ENCODE data around the gene ANXA10.
A peak's percentile ranks its signal among the peaks of the same experiment; 100 is the strongest.

ANXA10 gene

DNA sequence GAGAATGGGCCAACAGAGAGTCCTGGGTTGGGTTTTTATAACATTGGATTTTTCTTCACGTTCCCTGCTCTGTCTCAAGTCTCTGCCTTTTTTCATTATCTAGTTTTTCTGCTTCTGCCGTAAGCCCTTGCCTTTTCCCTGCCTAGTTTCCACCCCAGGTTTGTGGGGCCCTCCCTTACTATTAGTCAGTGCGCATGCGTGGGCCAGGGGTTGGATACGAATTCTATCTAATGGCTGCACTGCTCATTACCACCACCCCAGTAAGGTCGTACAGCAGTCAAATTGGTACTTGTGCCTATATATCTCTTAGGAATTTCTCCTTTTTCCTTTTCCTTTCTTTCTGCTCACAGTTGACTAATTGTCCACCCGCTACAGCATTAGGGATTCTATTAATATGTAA lies 49.4 kb downstream of the ANXA10 start:
- FAIRE-seq (no peak), DNase-seq (ENCODE audit: insufficient read length, low spot score) (no peak)
- TF ChIP-seq, protein P1, sequence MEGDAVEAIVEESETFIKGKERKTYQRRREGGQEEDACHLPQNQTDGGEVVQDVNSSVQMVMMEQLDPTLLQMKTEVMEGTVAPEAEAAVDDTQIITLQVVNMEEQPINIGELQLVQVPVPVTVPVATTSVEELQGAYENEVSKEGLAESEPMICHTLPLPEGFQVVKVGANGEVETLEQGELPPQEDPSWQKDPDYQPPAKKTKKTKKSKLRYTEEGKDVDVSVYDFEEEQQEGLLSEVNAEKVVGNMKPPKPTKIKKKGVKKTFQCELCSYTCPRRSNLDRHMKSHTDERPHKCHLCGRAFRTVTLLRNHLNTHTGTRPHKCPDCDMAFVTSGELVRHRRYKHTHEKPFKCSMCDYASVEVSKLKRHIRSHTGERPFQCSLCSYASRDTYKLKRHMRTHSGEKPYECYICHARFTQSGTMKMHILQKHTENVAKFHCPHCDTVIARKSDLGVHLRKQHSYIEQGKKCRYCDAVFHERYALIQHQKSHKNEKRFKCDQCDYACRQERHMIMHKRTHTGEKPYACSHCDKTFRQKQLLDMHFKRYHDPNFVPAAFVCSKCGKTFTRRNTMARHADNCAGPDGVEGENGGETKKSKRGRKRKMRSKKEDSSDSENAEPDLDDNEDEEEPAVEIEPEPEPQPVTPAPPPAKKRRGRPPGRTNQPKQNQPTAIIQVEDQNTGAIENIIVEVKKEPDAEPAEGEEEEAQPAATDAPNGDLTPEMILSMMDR (IDR thresholded peaks at IDR 0.05; ENCODE audit: insufficient read depth, missing control alignments), result no peak

DNA sequence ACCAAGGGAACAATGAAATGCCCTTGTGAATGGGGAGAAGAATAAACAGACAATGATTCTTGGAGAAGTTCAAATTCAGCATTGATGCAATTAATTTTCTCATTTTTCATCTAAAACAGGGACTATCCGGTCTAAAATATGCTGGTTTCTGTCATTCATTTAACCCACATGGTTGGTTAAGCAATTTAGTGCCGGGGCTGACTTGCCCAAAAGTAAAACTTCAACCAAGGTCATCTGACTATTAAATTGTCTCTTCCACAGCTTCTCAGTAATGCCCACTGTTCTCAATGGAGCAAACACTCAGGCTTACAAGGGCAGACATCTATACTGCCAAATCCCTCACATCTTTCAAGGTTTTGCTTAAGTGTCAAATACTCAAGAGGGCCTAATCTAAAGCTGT lies 51.3 kb downstream of the ANXA10 start:
- TF ChIP-seq, protein P1 (IDR thresholded peaks at IDR 0.05; ENCODE audit: insufficient read depth, missing control alignments), result no peak
- DNase-seq (ENCODE audit: insufficient read length, low spot score) (no peak), FAIRE-seq (no peak)

DNA sequence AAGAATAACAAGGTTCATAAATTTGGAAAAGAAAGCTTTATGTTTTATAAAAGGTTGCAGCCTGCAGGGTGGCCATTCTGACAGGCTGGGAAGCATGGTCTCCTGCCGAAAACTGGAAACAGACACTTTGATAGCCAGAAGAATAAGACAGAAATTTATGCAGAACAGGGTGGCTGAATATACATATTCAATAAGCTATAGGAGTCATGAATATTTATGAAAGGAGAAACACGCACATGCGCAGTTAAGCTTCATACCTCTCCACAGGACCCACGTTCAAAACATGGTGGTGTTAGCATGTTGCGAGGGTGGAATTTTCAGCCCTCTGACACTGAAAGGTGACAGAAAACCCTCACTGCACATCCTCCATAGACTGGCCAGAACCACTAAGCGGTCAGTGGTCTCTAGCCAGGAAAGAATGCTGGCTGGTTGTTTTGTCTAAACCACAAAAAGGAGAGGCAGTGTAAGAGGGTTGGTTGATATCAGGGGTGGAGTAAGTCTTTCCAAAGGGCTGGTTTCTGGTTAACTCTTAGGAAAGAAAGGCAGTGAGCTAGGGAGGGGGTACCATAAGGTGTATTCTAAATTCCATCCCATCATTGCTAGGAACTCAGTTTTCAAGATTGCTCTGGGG lies 58.2 kb downstream of the ANXA10 start:
- TF ChIP-seq, protein P1 (IDR thresholded peaks at IDR 0.05; ENCODE audit: insufficient read depth, missing control alignments), result no peak
- DNase-seq (ENCODE audit: insufficient read length, low spot score) (no peak), FAIRE-seq (no peak)

DNA sequence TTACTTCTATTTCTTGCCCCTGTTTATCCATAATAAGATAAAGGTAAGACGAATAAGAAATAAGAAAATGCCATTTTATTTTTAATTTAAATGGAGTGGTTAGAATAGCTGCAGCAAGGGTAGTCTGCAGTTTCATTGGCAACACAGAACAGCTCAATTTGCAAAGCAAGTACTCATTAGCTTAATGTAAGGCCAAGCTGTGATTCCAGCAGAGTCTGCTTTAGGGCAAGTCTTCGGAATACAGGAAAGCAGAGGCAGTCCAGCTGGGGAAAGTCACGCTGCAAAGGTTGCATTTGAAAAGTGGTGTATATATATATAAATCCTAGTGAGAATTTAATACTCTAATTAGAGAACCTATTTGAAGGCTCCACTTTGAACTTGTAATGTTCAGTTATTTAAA lies 59.0 kb downstream of the ANXA10 start:
- TF ChIP-seq, protein P1 (IDR thresholded peaks at IDR 0.05; ENCODE audit: insufficient read depth, missing control alignments), result no peak
- FAIRE-seq (no peak), DNase-seq (ENCODE audit: insufficient read length, low spot score) (no peak)

DNA sequence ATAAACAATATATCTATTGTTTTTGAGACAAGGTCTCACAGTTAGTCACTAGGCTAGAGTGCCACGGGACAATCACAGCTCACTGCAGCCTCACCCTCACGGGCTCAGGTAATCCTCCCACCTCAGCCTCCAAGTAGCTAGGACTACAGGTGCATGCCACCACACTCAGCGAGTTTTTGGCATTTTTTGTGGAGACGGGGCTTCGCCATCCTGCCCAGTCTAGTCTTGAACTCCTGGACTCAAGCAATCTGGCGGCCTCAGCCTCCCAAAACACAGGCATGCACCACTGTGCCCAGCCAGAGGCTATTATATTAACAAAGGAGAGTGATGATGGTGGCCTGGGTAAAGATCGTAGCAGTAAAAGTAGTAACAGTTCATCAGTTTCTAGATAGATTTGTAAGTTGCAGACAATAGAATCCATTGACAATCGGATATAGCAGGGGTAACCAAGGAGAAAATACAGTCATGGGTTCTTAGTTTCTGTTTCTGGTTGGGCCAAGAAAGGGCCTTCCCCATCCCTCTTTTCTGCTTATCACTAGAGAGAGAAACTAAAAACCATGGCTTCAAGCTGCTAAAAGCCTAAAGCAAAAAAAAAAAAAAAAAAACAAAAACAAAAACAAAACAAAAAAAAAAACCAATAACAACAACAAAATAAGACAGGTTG lies 60.6 kb downstream of the ANXA10 start:
- DNase-seq (ENCODE audit: insufficient read length, low spot score) (no peak), FAIRE-seq (peak; percentile 48)
- TF ChIP-seq, protein P1 (IDR thresholded peaks at IDR 0.05; ENCODE audit: insufficient read depth, missing control alignments), result no peak

DNA sequence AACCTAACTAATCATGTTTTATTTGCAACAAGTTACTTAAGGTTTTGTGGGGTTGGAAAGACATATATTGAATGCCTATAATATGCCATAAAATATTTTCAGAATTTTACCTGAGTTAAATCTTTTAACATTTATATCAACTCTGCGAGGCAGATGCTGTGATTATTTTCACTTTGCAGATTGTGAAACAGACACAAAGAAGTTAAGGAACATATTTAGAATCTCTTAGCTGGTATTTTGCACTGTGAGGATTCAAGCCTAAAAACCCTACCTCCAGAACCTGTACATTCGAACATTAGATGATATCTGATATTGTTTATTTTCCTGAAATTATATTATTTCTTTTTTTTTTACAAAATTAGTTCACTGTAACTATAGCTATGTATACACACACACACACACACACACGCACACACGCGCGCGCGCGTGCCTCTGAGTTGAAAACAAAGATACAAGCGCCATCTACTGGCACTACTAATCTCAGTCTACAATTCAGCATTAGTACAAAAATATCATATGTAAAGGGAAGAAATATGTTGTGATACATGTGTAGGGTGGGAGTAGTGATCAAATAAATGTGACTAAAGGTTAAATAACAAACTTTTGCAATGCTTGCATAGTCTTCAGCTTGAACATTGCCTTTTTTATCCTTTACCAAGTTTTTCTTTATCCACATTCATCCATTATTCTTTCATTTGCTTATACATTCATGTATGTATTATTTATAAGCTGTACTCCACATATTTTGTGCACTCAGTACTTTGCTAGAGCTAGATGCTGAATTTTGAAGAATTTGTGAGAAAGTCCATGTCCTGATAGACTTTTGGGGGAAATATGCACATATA lies 61.5 kb downstream of the ANXA10 start:
- TF ChIP-seq, protein P1 (IDR thresholded peaks at IDR 0.05; ENCODE audit: insufficient read depth, missing control alignments), result peak; percentile 81
- peak; percentile 87 for FAIRE-seq
- no peak for DNase-seq (ENCODE audit: insufficient read length, low spot score)
